ENCODE results near the gene PACSIN1. TPM values are rescaled to one million over a fixed set of nuclear protein-coding genes. Genes with fewer than 3 reads are reported as not detected.

PACSIN1 gene
- total and polyA plus RNA-seq, 2 donors: 0.20 to 0.32 TPM

DNA sequence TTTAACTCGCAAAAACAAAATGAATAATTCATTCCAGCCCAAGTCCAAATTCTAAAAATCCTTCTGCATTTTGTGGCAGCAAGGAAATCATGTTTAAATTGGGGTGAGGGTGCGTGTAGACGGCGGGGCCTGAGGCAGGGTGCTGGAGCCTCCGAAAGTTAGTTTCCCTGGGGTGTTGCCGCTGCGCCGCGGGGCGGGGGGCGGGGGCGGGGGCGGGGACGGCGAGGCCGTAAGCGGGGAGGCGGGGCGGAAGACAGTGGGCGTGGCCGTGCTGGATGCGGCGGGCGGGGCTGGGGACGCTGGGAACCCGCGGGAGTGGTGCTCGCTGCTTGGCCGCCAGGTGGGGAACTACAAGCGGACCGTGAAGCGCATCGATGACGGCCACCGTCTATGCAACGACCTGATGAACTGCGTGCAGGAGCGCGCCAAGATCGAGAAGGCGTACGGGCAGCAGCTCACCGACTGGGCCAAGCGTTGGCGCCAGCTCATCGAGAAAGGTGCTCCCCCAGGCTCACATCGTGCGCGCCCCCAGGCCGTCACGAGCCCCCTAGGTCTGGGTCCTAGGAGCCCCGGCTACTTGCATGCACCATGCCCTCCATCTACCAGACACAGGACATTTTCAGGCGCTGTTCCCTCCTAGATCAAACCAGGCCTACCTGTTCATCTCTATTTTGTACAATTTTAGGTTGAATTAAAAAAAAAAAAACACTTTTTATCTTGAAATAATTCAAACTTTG is 61.3 kb downstream of the PACSIN1 start:
- Histone ChIP-seq H3K36me3 (ENCODE audit: insufficient read depth) (no peaks in the 10 kb centered on the region), H3K27ac (ENCODE audit: low read depth) (no peak overlapping the region), H3K4me3 (ENCODE audit: low read depth, low read length) (no peak overlapping the region), H3K4me1 (ENCODE audit: insufficient read depth) (no peaks in the 10 kb centered on the region)
- peak; percentile 61 for DNase-seq (ENCODE audit: extremely low spot score)
- 5% methylated on average over 53 of the region's 53 CpGs for WGBS

DNA sequence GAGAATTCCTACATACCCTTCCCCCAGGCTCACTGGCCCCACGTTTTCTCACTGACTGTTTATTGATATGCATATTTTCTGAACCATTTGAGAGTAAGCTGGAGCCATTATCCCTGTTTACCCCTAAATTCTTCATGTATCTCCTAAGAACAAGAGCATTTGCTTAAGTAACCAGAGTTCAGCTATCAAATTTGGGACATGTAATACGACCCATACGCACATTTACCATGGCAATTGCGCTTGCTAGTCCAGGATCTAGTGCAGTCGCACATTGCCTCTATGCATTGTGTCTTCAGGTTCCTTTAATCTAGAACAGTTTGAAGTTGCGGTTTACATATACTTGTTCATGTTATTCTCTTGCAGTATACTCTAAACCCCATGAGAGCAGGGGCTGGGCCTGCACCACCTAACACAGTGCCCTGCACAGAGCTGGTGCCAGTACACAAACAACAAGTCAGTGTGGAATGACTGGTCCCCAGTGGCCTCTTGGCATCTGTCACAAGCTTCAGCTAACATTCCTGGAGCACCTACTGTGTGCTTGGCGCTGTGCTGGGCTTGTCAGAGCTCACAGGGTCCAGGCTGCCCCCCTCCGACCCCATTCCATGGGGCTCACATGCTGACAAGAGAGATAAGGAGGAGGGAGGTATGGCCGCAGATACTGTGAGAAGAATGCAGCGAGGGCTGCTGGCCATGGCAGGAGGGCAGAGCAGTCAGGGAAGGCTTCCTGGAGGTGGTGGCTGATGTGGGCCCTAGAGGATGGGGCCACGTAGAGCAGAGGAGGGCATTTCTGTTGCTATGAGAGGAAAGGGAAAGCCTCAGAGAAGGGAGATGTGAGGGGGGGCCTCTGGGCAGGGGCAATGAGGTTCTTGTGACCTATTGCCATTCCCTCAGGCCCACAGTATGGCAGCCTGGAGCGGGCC is 62.1 kb downstream of the PACSIN1 start:
- Histone ChIP-seq H3K4me3 (ENCODE audit: low read depth, low read length) (no peak overlapping the region), H3K27ac (ENCODE audit: low read depth) (no peak overlapping the region), H3K36me3 (ENCODE audit: insufficient read depth) (no peaks in the 10 kb centered on the region), H3K4me1 (ENCODE audit: insufficient read depth) (no peaks in the 10 kb centered on the region)
- no peak for DNase-seq (ENCODE audit: extremely low spot score)
- WGBS: 84% methylated on average over 12 of the region's 12 CpGs

DNA sequence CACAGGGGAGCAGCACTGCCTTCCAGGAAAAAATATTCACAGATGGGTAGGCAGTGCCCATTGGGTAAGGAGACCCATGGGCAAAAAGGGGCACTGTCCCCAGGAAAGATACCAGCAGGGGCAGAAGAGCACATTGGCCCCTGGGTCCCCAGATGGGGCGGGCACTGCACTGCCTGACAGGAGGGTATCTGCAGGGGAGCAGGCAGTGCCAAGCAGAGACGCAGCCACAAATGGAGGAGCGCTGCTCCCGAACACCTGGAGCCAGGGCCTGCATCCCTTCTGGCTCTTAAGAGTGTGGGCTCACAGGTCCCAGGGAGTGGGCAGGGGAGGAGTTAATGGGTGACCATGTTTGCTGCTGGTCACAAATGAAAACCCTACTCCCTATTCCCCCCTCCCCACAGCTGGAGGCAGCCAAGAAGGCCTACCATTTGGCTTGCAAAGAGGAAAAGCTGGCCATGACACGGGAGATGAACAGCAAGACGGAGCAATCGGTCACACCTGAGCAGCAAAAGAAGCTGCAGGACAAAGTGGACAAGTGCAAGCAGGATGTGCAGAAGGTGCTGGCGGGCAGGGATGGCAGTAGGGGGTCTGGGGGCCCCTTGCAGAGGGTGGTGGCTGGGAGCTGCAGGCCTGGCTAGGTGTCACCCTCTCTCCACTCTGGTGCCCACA is 63.3 kb downstream of the PACSIN1 start:
- no peak overlapping the region for H3K4me3 ChIP-seq (ENCODE audit: low read depth, low read length)
- no peak for DNase-seq (ENCODE audit: extremely low spot score)
- no peaks in the 10 kb centered on the region for H3K36me3 ChIP-seq (ENCODE audit: insufficient read depth)
- 92% methylated on average over 8 of the region's 8 CpGs for WGBS
- no peak overlapping the region for H3K27ac ChIP-seq (ENCODE audit: low read depth)
- no peaks in the 10 kb centered on the region for H3K4me1 ChIP-seq (ENCODE audit: insufficient read depth)

DNA sequence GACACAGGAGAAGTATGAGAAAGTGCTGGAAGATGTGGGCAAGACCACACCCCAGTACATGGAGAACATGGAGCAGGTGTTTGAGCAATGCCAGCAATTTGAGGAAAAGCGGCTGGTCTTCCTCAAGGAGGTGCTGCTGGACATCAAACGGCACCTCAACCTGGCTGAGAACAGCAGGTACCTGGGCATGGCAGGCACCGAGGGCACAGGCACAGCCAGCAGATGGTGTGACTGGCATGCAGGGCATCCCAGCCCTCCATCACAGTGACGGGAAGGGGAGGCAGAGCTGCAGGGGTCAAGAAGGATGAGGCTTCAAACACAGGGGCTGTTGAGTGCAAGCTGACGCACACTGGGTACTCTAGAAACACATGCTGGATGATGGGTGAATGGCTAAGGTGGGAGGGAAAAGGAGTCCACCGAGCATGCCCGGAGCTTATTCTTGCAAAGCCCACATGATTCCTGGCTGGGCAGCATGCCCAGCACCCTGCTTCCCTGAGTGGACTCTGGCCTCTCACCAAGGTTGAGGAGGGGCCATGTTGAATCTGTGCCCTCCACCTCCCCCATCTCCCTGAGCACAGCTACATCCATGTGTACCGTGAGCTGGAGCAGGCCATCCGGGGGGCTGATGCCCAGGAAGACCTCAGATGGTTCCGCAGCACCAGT is 63.9 kb downstream of the PACSIN1 start:
- Histone ChIP-seq H3K4me3 (ENCODE audit: low read depth, low read length) (no peak overlapping the region), H3K27ac (ENCODE audit: low read depth) (no peak overlapping the region), H3K36me3 (ENCODE audit: insufficient read depth) (no peaks in the 10 kb centered on the region), H3K4me1 (ENCODE audit: insufficient read depth) (no peaks in the 10 kb centered on the region)
- WGBS: 65% methylated on average over 10 of the region's 10 CpGs
- no peak for DNase-seq (ENCODE audit: extremely low spot score)

DNA sequence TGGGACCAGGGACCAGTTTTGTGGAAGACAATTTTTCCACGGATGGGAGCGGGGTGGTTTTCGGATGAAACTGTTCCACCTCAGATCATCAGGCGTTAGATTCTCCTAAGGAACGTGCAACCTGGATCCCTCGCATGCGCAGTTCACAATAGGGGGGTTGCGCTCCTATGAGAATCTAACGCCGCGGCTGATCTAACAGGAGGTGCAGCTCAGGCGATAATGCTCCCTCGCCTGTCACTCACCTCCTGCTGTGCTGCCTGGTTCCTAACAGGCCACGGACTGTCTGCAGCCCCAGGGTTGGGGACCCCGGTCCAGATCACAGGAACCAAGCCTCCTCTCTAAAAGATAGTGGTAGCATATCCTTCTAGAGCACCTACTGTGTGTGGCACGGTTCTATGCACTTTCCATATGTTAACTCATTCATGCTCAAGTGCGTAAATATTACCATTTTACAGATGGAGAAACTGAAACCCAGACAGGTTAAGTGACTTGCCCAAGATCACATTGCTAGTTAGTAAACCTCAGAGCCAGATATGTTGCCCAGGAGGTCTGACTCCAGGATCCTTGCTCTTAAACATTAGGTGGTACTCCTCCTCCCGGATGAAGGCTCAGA is 65.0 kb downstream of the PACSIN1 start:
- H3K27ac ChIP-seq (ENCODE audit: low read depth): no peak overlapping the region
- H3K36me3 ChIP-seq (ENCODE audit: insufficient read depth): no peaks in the 10 kb centered on the region
- 92% methylated on average over 18 of the region's 18 CpGs for WGBS
- DNase-seq (ENCODE audit: extremely low spot score): no peak
- H3K4me3 ChIP-seq (ENCODE audit: low read depth, low read length): no peak overlapping the region
- no peaks in the 10 kb centered on the region for H3K4me1 ChIP-seq (ENCODE audit: insufficient read depth)

DNA sequence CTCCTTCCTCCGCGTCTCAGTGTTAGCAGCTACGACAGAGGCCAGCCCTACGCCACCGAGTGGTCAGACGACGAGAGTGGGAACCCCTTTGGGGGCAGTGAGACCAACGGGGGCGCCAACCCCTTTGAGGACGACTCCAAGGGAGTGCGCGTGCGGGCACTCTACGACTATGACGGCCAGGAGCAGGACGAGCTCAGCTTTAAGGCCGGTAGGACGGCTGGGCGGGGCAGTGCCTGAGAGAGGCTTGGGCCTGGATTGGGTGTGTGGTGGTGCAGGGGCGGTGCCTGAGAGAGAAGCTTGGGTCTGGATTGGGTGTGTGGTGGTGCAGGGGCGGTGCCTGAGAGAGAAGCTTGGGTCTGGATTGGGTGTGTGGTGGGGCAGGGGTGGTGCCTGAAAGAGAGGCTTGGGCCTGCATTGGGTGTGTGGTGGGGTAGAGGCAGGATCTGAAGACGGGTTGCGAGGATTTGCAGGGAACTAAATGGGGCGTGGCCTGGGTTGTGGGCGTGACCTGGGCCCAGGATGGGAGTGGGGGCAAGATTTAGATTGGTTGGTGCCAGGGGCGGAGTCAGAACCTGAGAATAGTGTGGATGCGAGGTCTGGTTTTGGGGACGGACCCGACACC is 65.8 kb downstream of the PACSIN1 start:
- peak; percentile 71 for DNase-seq (ENCODE audit: extremely low spot score)
- Histone ChIP-seq H3K4me1 (ENCODE audit: insufficient read depth) (no peaks in the 10 kb centered on the region), H3K27ac (ENCODE audit: low read depth) (no peak overlapping the region), H3K36me3 (ENCODE audit: insufficient read depth) (no peaks in the 10 kb centered on the region), H3K4me3 (ENCODE audit: low read depth, low read length) (no peak overlapping the region)
- 87% methylated on average over 29 of the region's 29 CpGs for WGBS

DNA sequence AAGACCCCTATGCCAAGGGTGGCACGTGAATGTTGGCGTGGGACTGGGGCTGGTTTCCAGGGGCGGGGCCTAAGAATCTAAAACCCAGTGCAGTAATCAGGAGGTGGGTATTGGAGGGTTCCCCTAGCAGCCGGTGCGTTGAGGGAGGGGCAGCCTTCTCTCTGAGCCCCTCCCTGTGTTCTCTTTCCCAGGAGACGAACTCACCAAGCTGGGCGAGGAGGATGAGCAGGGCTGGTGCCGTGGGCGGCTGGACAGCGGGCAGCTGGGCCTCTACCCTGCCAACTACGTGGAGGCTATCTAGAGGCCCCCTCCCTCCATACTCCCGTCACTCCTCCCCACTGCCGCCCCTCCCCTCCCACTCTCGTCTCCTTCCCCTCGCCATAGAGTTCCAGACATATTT is 66.4 kb downstream of the PACSIN1 start:
- WGBS: 87% methylated on average over 15 of the region's 15 CpGs
- Histone ChIP-seq H3K4me1 (ENCODE audit: insufficient read depth) (no peaks in the 10 kb centered on the region), H3K27ac (ENCODE audit: low read depth) (no peak overlapping the region)

DNA sequence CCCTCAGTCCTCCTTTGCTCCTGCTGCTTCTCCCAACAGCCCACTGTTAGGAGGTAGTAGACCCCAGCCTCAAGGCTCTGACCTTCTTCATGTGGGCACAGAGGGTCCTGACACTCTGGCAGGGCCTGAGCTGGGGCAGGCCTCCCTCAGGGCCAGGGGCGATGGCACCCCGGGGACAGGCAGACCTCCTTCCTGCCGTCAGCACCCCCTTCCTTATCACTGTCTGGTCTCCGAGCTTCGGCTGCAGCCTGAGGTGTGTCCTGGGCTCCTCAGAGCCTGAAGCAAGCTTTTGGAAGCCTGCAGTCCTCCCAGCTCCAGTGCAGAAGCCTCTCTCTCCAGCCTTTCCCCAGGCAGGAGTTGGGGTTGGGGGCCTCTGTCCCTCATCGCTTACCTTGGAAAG is 68.3 kb downstream of the PACSIN1 start:
- Histone ChIP-seq H3K4me1 (ENCODE audit: insufficient read depth) (no peaks in the 10 kb centered on the region), H3K4me3 (ENCODE audit: low read depth, low read length) (no peak overlapping the region), H3K27ac (ENCODE audit: low read depth) (no peak overlapping the region), H3K36me3 (ENCODE audit: insufficient read depth) (no peaks in the 10 kb centered on the region)
- DNase-seq (ENCODE audit: extremely low spot score): no peak
- 83% methylated on average over 6 of the region's 6 CpGs for WGBS

More for the DNA sequence above, 66.4 kb downstream of the PACSIN1 start:
- Histone ChIP-seq H3K4me3 (ENCODE audit: low read depth, low read length) (no peak overlapping the region), H3K36me3 (ENCODE audit: insufficient read depth) (no peaks in the 10 kb centered on the region)
- DNase-seq (ENCODE audit: extremely low spot score): no peak

DNA sequence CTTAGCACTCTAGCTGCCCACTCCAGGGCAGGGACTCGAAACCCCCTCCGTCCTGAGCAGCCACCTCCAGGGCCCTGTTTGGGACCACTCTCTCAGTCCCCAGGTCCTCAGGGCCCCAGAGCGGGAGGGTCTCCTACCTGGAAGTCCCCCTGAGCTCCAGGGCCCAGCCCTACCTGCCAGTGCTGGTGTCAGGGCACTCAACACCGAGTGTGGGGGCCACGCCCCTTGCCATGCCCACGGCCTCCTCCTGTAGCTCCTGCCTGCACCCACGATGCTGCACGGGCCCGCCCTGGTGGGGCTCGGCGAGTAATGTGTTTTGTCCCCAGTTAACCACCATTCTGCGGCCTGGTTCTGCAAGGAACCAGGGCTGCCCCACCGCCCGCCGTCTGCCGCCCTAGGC is 68.8 kb downstream of the PACSIN1 start:
- DNase-seq (ENCODE audit: extremely low spot score): no peak
- 91% methylated on average over 16 of the region's 16 CpGs for WGBS
- Histone ChIP-seq H3K36me3 (ENCODE audit: insufficient read depth) (no peaks in the 10 kb centered on the region), H3K4me3 (ENCODE audit: low read depth, low read length) (no peak overlapping the region), H3K27ac (ENCODE audit: low read depth) (no peak overlapping the region), H3K4me1 (ENCODE audit: insufficient read depth) (no peaks in the 10 kb centered on the region)

DNA sequence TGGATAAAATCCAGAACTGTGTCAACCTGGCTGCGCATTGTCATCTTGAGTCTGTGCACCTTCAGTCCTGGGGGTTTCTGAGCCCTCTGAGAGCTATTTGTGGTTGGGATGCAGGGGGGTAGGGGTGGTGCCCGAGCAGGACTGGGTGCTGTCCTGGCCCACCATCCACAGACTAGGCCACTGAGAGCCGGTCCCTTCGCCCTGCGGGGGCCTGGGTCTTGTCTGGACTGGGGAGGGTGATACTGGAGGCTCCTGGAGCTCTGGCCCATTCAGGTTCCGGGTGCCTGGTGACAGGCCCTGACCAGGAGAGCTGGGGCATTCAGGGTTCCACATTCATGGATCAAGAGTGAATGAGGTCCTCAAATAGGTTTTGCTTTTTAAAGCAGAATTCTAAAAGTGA is 69.3 kb downstream of the PACSIN1 start:
- DNase-seq (ENCODE audit: extremely low spot score): no peak
- no peaks in the 10 kb centered on the region for H3K36me3 ChIP-seq (ENCODE audit: insufficient read depth)
- no peak overlapping the region for H3K27ac ChIP-seq (ENCODE audit: low read depth)
- 95% methylated on average over 6 of the region's 6 CpGs for WGBS
- H3K4me1 ChIP-seq (ENCODE audit: insufficient read depth): no peaks in the 10 kb centered on the region
- H3K4me3 ChIP-seq (ENCODE audit: low read depth, low read length): no peak overlapping the region

DNA sequence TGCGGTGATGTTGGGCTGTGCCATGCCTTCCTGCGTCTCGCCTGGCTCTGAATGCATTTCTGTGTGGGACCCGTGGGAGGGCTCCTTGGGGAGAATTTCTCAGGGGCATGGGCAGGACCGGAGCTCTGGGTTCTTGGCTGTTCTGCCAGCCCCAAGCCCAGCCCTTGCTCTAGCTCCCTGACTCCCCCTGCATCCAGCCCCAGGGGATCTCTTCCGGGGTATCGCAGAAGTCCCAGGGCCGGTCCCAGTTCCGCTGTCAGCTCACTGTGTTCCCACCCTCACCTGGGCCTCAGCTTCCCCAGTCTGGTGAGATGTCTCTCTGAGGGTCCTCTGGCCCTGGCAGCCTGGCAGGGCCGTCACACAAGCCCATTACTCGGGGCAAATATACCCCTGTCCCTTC is 69.8 kb downstream of the PACSIN1 start:
- H3K4me3 ChIP-seq (ENCODE audit: low read depth, low read length): no peak overlapping the region
- no peak overlapping the region for H3K27ac ChIP-seq (ENCODE audit: low read depth)
- H3K4me1 ChIP-seq (ENCODE audit: insufficient read depth): no peaks in the 10 kb centered on the region
- no peak for DNase-seq (ENCODE audit: extremely low spot score)
- 90% methylated on average over 11 of the region's 11 CpGs for WGBS
- H3K36me3 ChIP-seq (ENCODE audit: insufficient read depth): no peaks in the 10 kb centered on the region

DNA sequence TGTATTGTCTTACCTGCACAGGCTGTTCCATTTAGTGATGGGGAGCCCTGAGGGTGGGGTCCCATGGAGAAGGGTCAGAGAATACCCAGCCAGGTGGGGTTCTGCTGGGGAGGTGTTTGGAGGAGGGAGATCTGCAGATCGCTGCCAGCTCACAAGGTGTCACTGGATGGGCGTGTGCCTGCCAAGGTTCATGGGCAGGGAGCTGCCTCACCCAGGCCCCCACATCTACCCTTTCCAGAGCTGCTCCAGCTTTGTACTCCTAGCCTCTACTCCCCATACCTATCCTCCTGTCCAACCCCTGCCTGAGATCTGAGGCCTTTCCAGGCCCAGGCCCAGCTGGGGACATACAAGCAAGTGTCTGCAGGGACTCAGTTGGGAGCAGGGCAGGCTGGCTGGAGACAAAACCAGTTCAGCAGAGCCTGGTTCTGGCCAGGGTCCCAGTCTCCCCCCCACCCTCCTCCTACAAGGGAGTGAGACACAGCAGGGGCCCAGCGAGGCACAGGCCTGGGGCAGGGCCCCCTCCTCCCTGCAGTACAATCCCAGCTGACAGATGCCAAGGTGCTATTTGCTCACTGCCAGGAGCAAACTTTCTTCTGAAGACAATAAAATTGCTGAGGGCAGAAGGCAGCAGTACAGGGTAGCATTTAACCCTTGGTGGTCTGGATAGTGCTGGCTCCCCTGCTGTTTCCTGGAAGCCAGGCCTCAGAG is 70.5 kb downstream of the PACSIN1 start:
- Histone ChIP-seq H3K36me3 (ENCODE audit: insufficient read depth) (no peaks in the 10 kb centered on the region), H3K4me1 (ENCODE audit: insufficient read depth) (no peaks in the 10 kb centered on the region), H3K27ac (ENCODE audit: low read depth) (no peak overlapping the region), H3K4me3 (ENCODE audit: low read depth, low read length) (no peak overlapping the region)
- WGBS: 77% methylated on average over 3 of the region's 3 CpGs
- no peak for DNase-seq (ENCODE audit: extremely low spot score)

Measured in urinary bladder (tissue), 4 donors.